Gastroesophageal sphincter (tissue), 4 donors: Measurements from ENCODE around the gene XYLT1. TPM values are rescaled to one million over a fixed set of nuclear protein-coding genes. Genes with fewer than 3 reads are reported as not detected.

ENCODE experiments used
- ATAC-seq: fragments of 150-250 bp; one replicate; pipeline ENCODE4 v1.9.1; 2016; ENCODE audit warnings: mild to moderate bottlenecking, moderate library complexity
- H3K27ac ChIP-seq, 4 donors: fragments of 200-600 bp; sonication (generic) in 3 of 4; 1 replicate in 3 of 4; 2 replicates in 1 of 4; pipeline ENCODE4 v1.5.1; 2016 to 2019
- H3K27me3 ChIP-seq: fragments of 200-600 bp; sonication (generic); one replicate; pipeline ENCODE4 v1.5.1; 2019
- H3K36me3 ChIP-seq, 2 donors: fragments of 200-600 bp; sonication (generic); one replicate each; pipeline ENCODE4 v1.5.1; 2019; ENCODE audit warnings: control low read depth in 1 of 2
- H3K4me1 ChIP-seq, 3 donors: fragments of 200-600 bp; sonication (generic); 1 replicate in 2 of 3; 2 replicates in 1 of 3; pipeline ENCODE4 v1.5.1; 2016 to 2019; ENCODE audit warnings: control low read depth in 2 of 3
- H3K4me3 ChIP-seq, 2 donors: fragments of 200-600 bp; sonication (generic); one replicate each; pipeline ENCODE4 v1.5.1; 2019; ENCODE audit warnings: mild to moderate bottlenecking in 1 of 2, moderate library complexity in 1 of 2
- H3K9me3 ChIP-seq, 3 donors: fragments of 200-600 bp; sonication (generic); one replicate each; pipeline ENCODE4 v1.5.1; 2017 to 2019; ENCODE audit warnings: control low read depth in 2 of 3
- EP300 ChIP-seq: sonication (generic); formaldehyde crosslinking; IDR thresholded peaks from one replicate; pipeline ENCODE4 v1.6.1; 2017; ENCODE audit warnings: antibody characterized with exemption, mild to moderate bottlenecking
- POLR2A ChIP-seq, 2 donors: fragments of 450-650 bp; IDR thresholded peaks; one replicate each; pipeline ENCODE4 v1.6.1; 2017; ENCODE audit warnings: antibody characterized with exemption in 2 of 2, mild to moderate bottlenecking in 2 of 2, moderate library complexity in 1 of 2
- POLR2AphosphoS5 ChIP-seq: sonication (generic); formaldehyde crosslinking; IDR thresholded peaks from one replicate; pipeline ENCODE4 v1.6.1; 2017; ENCODE audit warnings: antibody characterized with exemption
- WGBS, 2 donors: methylation state at CpG; one replicate each; pipeline ENCODE4 v1.1.5; 2018; ENCODE audit warnings: low coverage in 1 of 2; 5-methylcytosine and 5-hydroxymethylcytosine counted together
- total RNA-seq, 4 donors: library from RNA; depleted of rRNA; stranded (reverse); fragments of >200 nt; gene quantifications; one replicate each; pipeline ENCODE4 v1.1.0, GENCODE V29; 2016
- TF ChIP-seq, protein P1 (sequence below), 4 experiments: fragments of 200-600 bp in 2 of 4; fragments of 450-650 bp in 2 of 4; sonication (generic) in 1 of 4; IDR thresholded peaks; one replicate each; pipeline ENCODE4 v1.5.1; 2017 to 2019; ENCODE audit warnings: antibody characterized with exemption in 4 of 4, mild to moderate bottlenecking in 2 of 4, moderate library complexity in 2 of 4

Gene XYLT1
- total RNA-seq, 4 donors from 2014 or later: 19.1 to 51.6 (median 23.7) TPM

DNA sequence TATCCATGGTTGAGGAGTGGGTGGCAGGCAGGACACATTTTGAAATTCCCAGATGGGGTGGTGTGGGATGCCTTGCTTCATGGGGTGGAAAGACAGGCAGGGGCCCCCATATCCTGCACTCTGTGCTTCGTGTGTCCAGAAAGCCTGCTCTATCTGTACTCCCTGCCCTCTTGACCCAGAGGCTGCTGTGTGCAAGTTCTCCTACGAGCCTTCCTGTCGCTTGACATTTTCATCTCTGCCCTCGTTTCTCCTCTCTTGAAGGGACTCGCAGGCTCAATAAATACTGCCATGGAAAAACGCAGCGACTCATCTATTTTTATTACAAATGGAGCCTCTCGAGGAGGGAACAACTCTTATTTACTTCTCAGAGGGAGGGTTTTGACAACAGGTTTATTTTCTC, 254.8 kb downstream of the XYLT1 start:
- H3K27ac ChIP-seq: no peak overlapping the region
- H3K4me1 ChIP-seq: peaks cover 0 to 6% (median 0%) of the 10 kb centered on the region in 3 donors
- H3K9me3 ChIP-seq: peaks cover 0 to 11% (median 0%) of the 10 kb centered on the region in 3 donors
- no peaks in the 10 kb centered on the region for H3K27me3 ChIP-seq
- ATAC-seq: no peak
- 30 to 74% methylated on average over 8 of the region's 8 CpGs for WGBS, 2 donors
- H3K4me3 ChIP-seq: no peak overlapping the region
- TF ChIP-seq, protein P1, sequence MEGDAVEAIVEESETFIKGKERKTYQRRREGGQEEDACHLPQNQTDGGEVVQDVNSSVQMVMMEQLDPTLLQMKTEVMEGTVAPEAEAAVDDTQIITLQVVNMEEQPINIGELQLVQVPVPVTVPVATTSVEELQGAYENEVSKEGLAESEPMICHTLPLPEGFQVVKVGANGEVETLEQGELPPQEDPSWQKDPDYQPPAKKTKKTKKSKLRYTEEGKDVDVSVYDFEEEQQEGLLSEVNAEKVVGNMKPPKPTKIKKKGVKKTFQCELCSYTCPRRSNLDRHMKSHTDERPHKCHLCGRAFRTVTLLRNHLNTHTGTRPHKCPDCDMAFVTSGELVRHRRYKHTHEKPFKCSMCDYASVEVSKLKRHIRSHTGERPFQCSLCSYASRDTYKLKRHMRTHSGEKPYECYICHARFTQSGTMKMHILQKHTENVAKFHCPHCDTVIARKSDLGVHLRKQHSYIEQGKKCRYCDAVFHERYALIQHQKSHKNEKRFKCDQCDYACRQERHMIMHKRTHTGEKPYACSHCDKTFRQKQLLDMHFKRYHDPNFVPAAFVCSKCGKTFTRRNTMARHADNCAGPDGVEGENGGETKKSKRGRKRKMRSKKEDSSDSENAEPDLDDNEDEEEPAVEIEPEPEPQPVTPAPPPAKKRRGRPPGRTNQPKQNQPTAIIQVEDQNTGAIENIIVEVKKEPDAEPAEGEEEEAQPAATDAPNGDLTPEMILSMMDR (IDR thresholded peaks at IDR 0.05): no peak
- TF ChIP-seq POLR2A (IDR thresholded peaks at IDR 0.05): no peak
- TF ChIP-seq POLR2AphosphoS5: no peak
- no peak for TF ChIP-seq EP300
- H3K36me3 ChIP-seq: peaks cover 0 to 6% of the 10 kb centered on the region in 2 donors

DNA sequence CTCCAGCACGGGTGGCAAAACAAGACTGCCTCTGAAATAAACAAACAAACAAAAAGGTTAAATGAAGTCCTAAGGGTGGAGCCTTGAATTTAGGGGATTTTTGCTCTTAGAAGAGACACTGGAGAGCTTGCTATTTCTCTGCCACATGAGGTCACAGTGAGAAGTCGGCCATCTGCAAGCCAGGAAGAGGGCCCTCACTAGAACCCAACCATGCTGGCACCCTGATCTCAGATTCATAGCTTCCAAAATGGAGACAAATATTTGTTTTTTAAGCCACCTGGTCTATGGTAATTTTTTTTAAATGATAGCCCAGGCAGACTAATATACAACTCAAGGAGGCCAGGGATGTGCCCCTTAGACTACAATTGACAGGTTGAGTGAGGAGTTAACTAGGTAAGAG, 255.5 kb downstream of the XYLT1 start:
- TF ChIP-seq POLR2AphosphoS5 (no peak), POLR2A (IDR thresholded peaks at IDR 0.05) (no peak), EP300 (no peak)
- TF ChIP-seq, protein P1 (IDR thresholded peaks at IDR 0.05): no peak
- Histone ChIP-seq H3K4me3 (no peak overlapping the region), H3K27ac (no peak overlapping the region), H3K36me3 (peaks cover 0 to 6% of the 10 kb centered on the region in 2 donors), H3K9me3 (peaks cover 0 to 11% (median 0%) of the 10 kb centered on the region in 3 donors), H3K4me1 (peaks cover 0 to 6% (median 0%) of the 10 kb centered on the region in 3 donors), H3K27me3 (no peaks in the 10 kb centered on the region)
- no peak for ATAC-seq
- WGBS, 2 donors: 88 to 100% methylated on average over 1 to 2 of the region's 2 CpGs

GRCh38 chr16:17213974-17214373, 256.8 kb downstream of the XYLT1 start:
- Histone ChIP-seq H3K4me3 (no peak overlapping the region), H3K36me3 (peaks cover 0 to 6% of the 10 kb centered on the region in 2 donors), H3K9me3 (peaks cover 0 to 11% (median 0%) of the 10 kb centered on the region in 3 donors), H3K27ac (no peak overlapping the region), H3K4me1 (peaks cover 0 to 6% (median 0%) of the 10 kb centered on the region in 3 donors), H3K27me3 (no peaks in the 10 kb centered on the region)
- TF ChIP-seq POLR2A (IDR thresholded peaks at IDR 0.05): no peak
- no peak for TF ChIP-seq EP300
- no peak for TF ChIP-seq POLR2AphosphoS5
- TF ChIP-seq, protein P1 (IDR thresholded peaks at IDR 0.05): no peak
- 96% methylated on average over 3 of the region's 3 CpGs; no CpG with 5 or more reads in 1 of the 2 donors for WGBS, 2 donors
- ATAC-seq: no peak

- no peaks in the 10 kb centered on the region for H3K27me3 ChIP-seq
- peaks cover 0 to 6% of the 10 kb centered on the region in 2 donors for H3K36me3 ChIP-seq
- TF ChIP-seq POLR2A (IDR thresholded peaks at IDR 0.05) (no peak), POLR2AphosphoS5 (no peak), EP300 (no peak)
- TF ChIP-seq, protein P1 (IDR thresholded peaks at IDR 0.05): no peak
- ATAC-seq: no peak
- WGBS, 2 donors: 93% methylated on average over 2 of the region's 2 CpGs; no CpG with 5 or more reads in 1 of the 2 donors
- H3K27ac ChIP-seq: no peak overlapping the region
- H3K9me3 ChIP-seq: peaks cover 0 to 11% (median 0%) of the 10 kb centered on the region in 3 donors
- no peak overlapping the region for H3K4me3 ChIP-seq
- H3K4me1 ChIP-seq: peaks cover 0 to 6% (median 0%) of the 10 kb centered on the region in 3 donors
Measured at GRCh38 chr16:17213025-17213424, 257.7 kb downstream of the XYLT1 start.

DNA sequence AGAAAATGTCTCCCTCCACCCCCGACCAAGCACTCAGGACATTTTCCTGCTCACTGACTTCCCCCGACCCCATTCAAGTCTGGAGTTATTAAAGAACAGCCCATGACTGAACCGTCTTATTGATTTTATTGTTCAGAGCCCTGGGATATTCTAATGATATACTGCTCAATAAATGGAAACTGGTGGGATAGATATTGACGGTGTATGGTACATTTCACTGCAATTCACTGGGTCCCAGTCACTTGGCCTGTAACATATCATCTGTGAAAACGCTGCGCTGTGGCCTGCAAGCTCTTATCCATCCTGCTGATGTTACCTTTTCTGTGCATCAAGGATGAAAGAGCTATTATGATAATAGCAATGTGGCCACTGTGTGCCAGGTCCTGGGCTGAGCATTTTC, 258.2 kb downstream of the XYLT1 start:
- no peak overlapping the region for H3K27ac ChIP-seq
- WGBS, 2 donors: 25 to 82% methylated on average over 2 to 4 of the region's 6 CpGs
- no peaks in the 10 kb centered on the region for H3K27me3 ChIP-seq
- H3K36me3 ChIP-seq: peaks cover 0 to 6% of the 10 kb centered on the region in 2 donors
- H3K9me3 ChIP-seq: peaks cover 0 to 11% (median 0%) of the 10 kb centered on the region in 3 donors
- TF ChIP-seq, protein P1 (IDR thresholded peaks at IDR 0.05): no peak
- ATAC-seq: no peak
- peaks cover 0 to 6% (median 0%) of the 10 kb centered on the region in 3 donors for H3K4me1 ChIP-seq
- no peak overlapping the region for H3K4me3 ChIP-seq
